ENCODE data around the gene PLPP4. TPM values are rescaled to one million over a fixed set of nuclear protein-coding genes. Genes with fewer than 3 reads are reported as not detected.

PLPP4 gene
- total RNA-seq, 2 experiments from 2014 or later, result not detected

GRCh38 chr10:120457431-120458172, 575 bp downstream of the PLPP4 start:
- H3K9me3 Mint-ChIP-seq (ENCODE audit: low read depth), result no peaks in the 10 kb centered on the region
- ChIA-PET POLR2A (no interaction called here), CTCF (no interaction called here)
- peaks cover 3% of the 10 kb centered on the region for H3K4me1 Mint-ChIP-seq
- no peaks in the 10 kb centered on the region for H3K36me3 Mint-ChIP-seq (ENCODE audit: low read depth)
- H3K27ac Mint-ChIP-seq, result no peak overlapping the region
- ATAC-seq (no peak), DNase-seq (no peak)
- H3K4me3 Mint-ChIP-seq, result no peak overlapping the region
- intact Hi-C loops (cut with DNase I, micrococcal nuclease), result no loop called here
- H3K27me3 Mint-ChIP-seq, result peaks cover 21% of the 10 kb centered on the region

GRCh38 chr10:120458432-120458831, 1.4 kb downstream of the PLPP4 start:
- DNase-seq, result no peak
- ChIA-PET CTCF (no interaction called here), POLR2A (no interaction called here)
- intact Hi-C loops (cut with DNase I, micrococcal nuclease), result no loop called here
- no peaks in the 10 kb centered on the region for H3K9me3 Mint-ChIP-seq (ENCODE audit: low read depth)
- no peaks in the 10 kb centered on the region for H3K36me3 Mint-ChIP-seq (ENCODE audit: low read depth)
- ATAC-seq, result no peak
- H3K27me3 Mint-ChIP-seq, result peaks cover 21% of the 10 kb centered on the region
- H3K4me1 Mint-ChIP-seq, result peaks cover 3% of the 10 kb centered on the region
- H3K27ac Mint-ChIP-seq, result no peak overlapping the region
- no peak overlapping the region for H3K4me3 Mint-ChIP-seq

GRCh38 chr10:120459185-120459584, 2.2 kb downstream of the PLPP4 start:
- Mint-ChIP-seq H3K4me3 (no peak overlapping the region), H3K27ac (no peak overlapping the region), H3K9me3 (ENCODE audit: low read depth) (no peaks in the 10 kb centered on the region), H3K27me3 (peaks cover 19% of the 10 kb centered on the region), H3K36me3 (ENCODE audit: low read depth) (no peaks in the 10 kb centered on the region), H3K4me1 (peaks cover 3% of the 10 kb centered on the region)
- DNase-seq, result no peak
- intact Hi-C loops (cut with DNase I, micrococcal nuclease), result no loop called here
- ChIA-PET POLR2A (no interaction called here), CTCF (no interaction called here)
- ATAC-seq, result no peak

- H3K9me3 Mint-ChIP-seq (ENCODE audit: low read depth), result no peaks in the 10 kb centered on the region
Observed at GRCh38 chr10:120460186-120460585, 3.2 kb downstream of the PLPP4 start.

GRCh38 chr10:120460776-120461175, 3.7 kb downstream of the PLPP4 start:
- ATAC-seq, result no peak

More at GRCh38 chr10:120460186-120460585, 3.2 kb downstream of the PLPP4 start:
- Mint-ChIP-seq H3K4me3 (no peak overlapping the region), H3K27ac (no peak overlapping the region), H3K4me1 (peaks cover 3% of the 10 kb centered on the region), H3K27me3 (peaks cover 16% of the 10 kb centered on the region), H3K36me3 (ENCODE audit: low read depth) (no peaks in the 10 kb centered on the region)
- ATAC-seq, result no peak
- intact Hi-C loops (cut with DNase I, micrococcal nuclease), result no loop called here
- CTCF ChIA-PET, result interaction anchor here (0.6 kb wide), 1 partner anchor 542 kb away, joined by 3 read pairs; no protein-coding TSS in a partner anchor
- POLR2A ChIA-PET, result no interaction called here
- DNase-seq, result no peak

GRCh38 chr10:120462018-120462682, 5.1 kb downstream of the PLPP4 start:
- POLR2A ChIA-PET, result no interaction called here
- no peak for ATAC-seq
- no peak overlapping the region for H3K27ac Mint-ChIP-seq
- no peak overlapping the region for H3K4me3 Mint-ChIP-seq
- CTCF ChIA-PET, result no interaction called here
- peaks cover 10% of the 10 kb centered on the region for H3K27me3 Mint-ChIP-seq
- no peaks in the 10 kb centered on the region for H3K4me1 Mint-ChIP-seq
- no peaks in the 10 kb centered on the region for H3K36me3 Mint-ChIP-seq (ENCODE audit: low read depth)
- intact Hi-C loops (cut with DNase I, micrococcal nuclease), result no loop called here
- no peak for DNase-seq
- H3K9me3 Mint-ChIP-seq (ENCODE audit: low read depth), result no peaks in the 10 kb centered on the region

More at GRCh38 chr10:120460776-120461175, 3.7 kb downstream of the PLPP4 start:
- H3K9me3 Mint-ChIP-seq (ENCODE audit: low read depth), result no peaks in the 10 kb centered on the region
- intact Hi-C loops (cut with DNase I, micrococcal nuclease), result no loop called here
- peaks cover 13% of the 10 kb centered on the region for H3K27me3 Mint-ChIP-seq
- DNase-seq, result no peak
- ChIA-PET CTCF (no interaction called here), POLR2A (no interaction called here)
- no peak overlapping the region for H3K4me3 Mint-ChIP-seq
- H3K4me1 Mint-ChIP-seq, result peaks cover 3% of the 10 kb centered on the region
- H3K36me3 Mint-ChIP-seq (ENCODE audit: low read depth), result no peaks in the 10 kb centered on the region
- no peak overlapping the region for H3K27ac Mint-ChIP-seq

- H3K36me3 Mint-ChIP-seq (ENCODE audit: low read depth), result no peaks in the 10 kb centered on the region
- intact Hi-C loops (cut with DNase I, micrococcal nuclease), result no loop called here
- ATAC-seq (no peak), DNase-seq (no peak)
- H3K9me3 Mint-ChIP-seq (ENCODE audit: low read depth), result no peaks in the 10 kb centered on the region
- no peaks in the 10 kb centered on the region for H3K27me3 Mint-ChIP-seq
- no peak overlapping the region for H3K27ac Mint-ChIP-seq
- ChIA-PET CTCF (interaction anchor here (0.9 kb wide), 1 partner anchor 42 kb away, joined by 3 read pairs; no protein-coding TSS in a partner anchor), POLR2A (no interaction called here)
- H3K4me1 Mint-ChIP-seq, result no peaks in the 10 kb centered on the region
- no peak overlapping the region for H3K4me3 Mint-ChIP-seq
Observed at GRCh38 chr10:120465138-120465537, 8.1 kb downstream of the PLPP4 start.

GRCh38 chr10:120466006-120466405, 9.0 kb downstream of the PLPP4 start:
- H3K4me3 Mint-ChIP-seq, result no peak overlapping the region
- no peaks in the 10 kb centered on the region for H3K27me3 Mint-ChIP-seq
- no peaks in the 10 kb centered on the region for H3K36me3 Mint-ChIP-seq (ENCODE audit: low read depth)
- no peaks in the 10 kb centered on the region for H3K4me1 Mint-ChIP-seq
- ChIA-PET CTCF (no interaction called here), POLR2A (no interaction called here)
- intact Hi-C loops (cut with DNase I, micrococcal nuclease), result no loop called here
- no peak for DNase-seq
- H3K9me3 Mint-ChIP-seq (ENCODE audit: low read depth), result no peaks in the 10 kb centered on the region
- H3K27ac Mint-ChIP-seq, result no peak overlapping the region
- no peak for ATAC-seq

GRCh38 chr10:120473593-120473992, 16.6 kb downstream of the PLPP4 start:
- CTCF ChIA-PET, result no interaction called here

GRCh38 chr10:120474956-120475355, 17.9 kb downstream of the PLPP4 start:
- DNase-seq, result no peak
- H3K27ac Mint-ChIP-seq, result no peak overlapping the region
- ChIA-PET CTCF (interaction anchor here (0.6 kb wide), 1 partner anchor 329 kb away, joined by 4 read pairs; no protein-coding TSS in a partner anchor), POLR2A (no interaction called here)
- peaks cover 6% of the 10 kb centered on the region for H3K27me3 Mint-ChIP-seq
- no peaks in the 10 kb centered on the region for H3K4me1 Mint-ChIP-seq
- H3K36me3 Mint-ChIP-seq (ENCODE audit: low read depth), result no peaks in the 10 kb centered on the region
- ATAC-seq, result no peak
- H3K9me3 Mint-ChIP-seq (ENCODE audit: low read depth), result peaks cover 2% of the 10 kb centered on the region
- H3K4me3 Mint-ChIP-seq, result no peak overlapping the region
- intact Hi-C loops (cut with DNase I, micrococcal nuclease), result no loop called here

More at GRCh38 chr10:120473593-120473992, 16.6 kb downstream of the PLPP4 start:
- Mint-ChIP-seq H3K27me3 (peaks cover 3% of the 10 kb centered on the region), H3K4me3 (no peak overlapping the region), H3K27ac (no peak overlapping the region), H3K36me3 (ENCODE audit: low read depth) (no peaks in the 10 kb centered on the region), H3K4me1 (no peaks in the 10 kb centered on the region), H3K9me3 (ENCODE audit: low read depth) (peaks cover 2% of the 10 kb centered on the region)
- no peak for DNase-seq
- intact Hi-C loops (cut with DNase I, micrococcal nuclease), result no loop called here
- POLR2A ChIA-PET, result no interaction called here
- no peak for ATAC-seq

- ChIA-PET POLR2A (no interaction called here), CTCF (no interaction called here)
- Mint-ChIP-seq H3K4me1 (no peaks in the 10 kb centered on the region), H3K36me3 (ENCODE audit: low read depth) (no peaks in the 10 kb centered on the region), H3K4me3 (no peak overlapping the region), H3K27me3 (peaks cover 6% of the 10 kb centered on the region), H3K9me3 (ENCODE audit: low read depth) (peaks cover 2% of the 10 kb centered on the region), H3K27ac (no peak overlapping the region)
- ATAC-seq (no peak), DNase-seq (no peak)
- intact Hi-C loops (cut with DNase I, micrococcal nuclease), result no loop called here
Observed at GRCh38 chr10:120475844-120476791, 19.1 kb downstream of the PLPP4 start.
